ENCODE measurements around the gene MTMR10.

The MTMR10 gene

GRCh38 chr15:30997270-30997669, 5.8 kb upstream of the MTMR10 start:
- no peak for DNase-seq (ENCODE audit: low read depth)
- no peak for TF ChIP-seq CTCF (IDR thresholded peaks at IDR 0.05; ENCODE audit: control insufficient read depth, extremely low read depth, insufficient read depth)
- H3K4me3 ChIP-seq (ENCODE audit: low read depth, low read length), result no peak overlapping the region

- H3K4me3 ChIP-seq (ENCODE audit: low read depth, low read length), result peak overlapping the region; percentile 94
- DNase-seq (ENCODE audit: low read depth), result no peak
- no peak for TF ChIP-seq CTCF (IDR thresholded peaks at IDR 0.05; ENCODE audit: control insufficient read depth, extremely low read depth, insufficient read depth)
These were observed 929 bp upstream of the MTMR10 start for GRCh38 chr15:30992249-30992864.

- no peak for TF ChIP-seq CTCF (IDR thresholded peaks at IDR 0.05; ENCODE audit: control insufficient read depth, extremely low read depth, insufficient read depth)
- H3K4me3 ChIP-seq (ENCODE audit: low read depth, low read length), result peak overlapping the region; percentile 94
- no peak for DNase-seq (ENCODE audit: low read depth)
These were observed 778 bp downstream of the MTMR10 start for GRCh38 chr15:30990446-30991254.

GRCh38 chr15:30990036-30990435, 1.4 kb downstream of the MTMR10 start:
- no peak for DNase-seq (ENCODE audit: low read depth)
- no peak for TF ChIP-seq CTCF (IDR thresholded peaks at IDR 0.05; ENCODE audit: control insufficient read depth, extremely low read depth, insufficient read depth)
- peak overlapping the region; percentile 94 for H3K4me3 ChIP-seq (ENCODE audit: low read depth, low read length)

- H3K4me3 ChIP-seq (ENCODE audit: low read depth, low read length), result no peak overlapping the region
- DNase-seq (ENCODE audit: low read depth), result no peak
- no peak for TF ChIP-seq CTCF (IDR thresholded peaks at IDR 0.05; ENCODE audit: control insufficient read depth, extremely low read depth, insufficient read depth)
These were observed 6.3 kb downstream of the MTMR10 start for GRCh38 chr15:30985081-30985531.

- 0 out of 2 replicates have a peak overlapping the region, but pooled peaks have one; percentile 9 for H3K4me3 ChIP-seq (ENCODE audit: low read depth, low read length)
- no peak for TF ChIP-seq CTCF (IDR thresholded peaks at IDR 0.05; ENCODE audit: control insufficient read depth, extremely low read depth, insufficient read depth)
- DNase-seq (ENCODE audit: low read depth), result no peak
These were observed 6.9 kb downstream of the MTMR10 start for GRCh38 chr15:30984542-30984941.
